A673 (cell line): ENCODE data around the gene NTNG2.

Experiments used
- EZH2 ChIP-seq: fragments of 200-600 bp; sonication (generic); IDR thresholded peaks from 2 replicates; pipeline ENCODE4 v1.6.1; 2017; ENCODE audit warnings: borderline replicate concordance, low read depth, mild to moderate bottlenecking, mixed read lengths, antibody characterized with exemption, low read length; ENCODE audit not compliant: poor library complexity, severe bottlenecking
- TF ChIP-seq, protein P1 (sequence below): fragments of 300-800, 200-600 bp; sonication (generic); conservative IDR thresholded peaks from 2 replicates; pipeline ENCODE4 v1.5.1; 2017; ENCODE audit warnings: low read depth, mild to moderate bottlenecking, antibody characterized with exemption, low read length, moderate library complexity, mixed read lengths

- TF ChIP-seq, protein P1, sequence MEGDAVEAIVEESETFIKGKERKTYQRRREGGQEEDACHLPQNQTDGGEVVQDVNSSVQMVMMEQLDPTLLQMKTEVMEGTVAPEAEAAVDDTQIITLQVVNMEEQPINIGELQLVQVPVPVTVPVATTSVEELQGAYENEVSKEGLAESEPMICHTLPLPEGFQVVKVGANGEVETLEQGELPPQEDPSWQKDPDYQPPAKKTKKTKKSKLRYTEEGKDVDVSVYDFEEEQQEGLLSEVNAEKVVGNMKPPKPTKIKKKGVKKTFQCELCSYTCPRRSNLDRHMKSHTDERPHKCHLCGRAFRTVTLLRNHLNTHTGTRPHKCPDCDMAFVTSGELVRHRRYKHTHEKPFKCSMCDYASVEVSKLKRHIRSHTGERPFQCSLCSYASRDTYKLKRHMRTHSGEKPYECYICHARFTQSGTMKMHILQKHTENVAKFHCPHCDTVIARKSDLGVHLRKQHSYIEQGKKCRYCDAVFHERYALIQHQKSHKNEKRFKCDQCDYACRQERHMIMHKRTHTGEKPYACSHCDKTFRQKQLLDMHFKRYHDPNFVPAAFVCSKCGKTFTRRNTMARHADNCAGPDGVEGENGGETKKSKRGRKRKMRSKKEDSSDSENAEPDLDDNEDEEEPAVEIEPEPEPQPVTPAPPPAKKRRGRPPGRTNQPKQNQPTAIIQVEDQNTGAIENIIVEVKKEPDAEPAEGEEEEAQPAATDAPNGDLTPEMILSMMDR: peak; percentile 98
- no peak for TF ChIP-seq EZH2
Observed at GRCh38 chr9:132235894-132236661, 74.2 kb downstream of the NTNG2 start.
